GM12891 (cell line): ENCODE measurements around the gene HMCN1.

ENCODE experiments used
- PAX5 ChIP-seq: IDR thresholded peaks from 2 replicates; pipeline ENCODE4 v1.6.1; 2011; ENCODE audit warnings: low read length, moderate library complexity, mild to moderate bottlenecking; ENCODE audit not compliant: insufficient read depth, severe bottlenecking
- POLR2A ChIP-seq: IDR thresholded peaks from 2 replicates; pipeline ENCODE4 v1.6.1; 2011; ENCODE audit warnings: low read depth, low read length, control low read depth
- POLR2AphosphoS5 ChIP-seq: IDR thresholded peaks from 2 replicates; pipeline ENCODE4 v1.6.1; 2011; ENCODE audit warnings: low read depth, low read length, control low read depth
- POU2F2 ChIP-seq: IDR thresholded peaks from 2 replicates; pipeline ENCODE4 v1.6.1; 2011; ENCODE audit warnings: low read depth, mild to moderate bottlenecking, control low read depth, low read length, moderate library complexity
- SPI1 ChIP-seq: IDR thresholded peaks from 2 replicates; pipeline ENCODE4 v1.6.1; 2011; ENCODE audit warnings: low read depth, low read length, control low read depth
- TAF1 ChIP-seq: IDR thresholded peaks from 2 replicates; pipeline ENCODE4 v1.6.1; 2011; ENCODE audit warnings: low read depth, low read length, control low read depth

DNA sequence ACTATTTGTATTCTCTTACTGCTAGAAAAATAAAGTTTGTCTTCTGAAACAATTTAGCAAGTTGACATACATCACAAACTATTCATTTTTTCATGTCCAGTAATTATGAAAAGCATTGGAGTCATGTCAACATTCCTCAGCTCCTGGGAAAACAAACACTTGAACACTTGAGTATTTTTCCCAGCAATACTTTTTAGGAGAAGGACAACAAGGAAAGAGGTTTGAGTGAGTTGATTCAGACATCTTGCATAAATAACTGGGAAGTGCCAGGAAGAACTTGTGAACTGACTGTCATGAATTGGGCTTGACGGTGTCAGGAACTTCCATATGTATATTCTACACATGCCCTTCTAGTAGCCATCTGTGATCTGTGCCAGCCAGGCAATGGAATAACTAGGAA, 195.6 kb downstream of the HMCN1 start:
- no peak for TF ChIP-seq POLR2AphosphoS5
- no peak for TF ChIP-seq POLR2A
- TF ChIP-seq TAF1 = no peak
- TF ChIP-seq SPI1 = no peak
- no peak for TF ChIP-seq PAX5
- TF ChIP-seq POU2F2 = no peak
